Measurements from ENCODE around the gene UGT8.

- TF ChIP-seq TAF1 (IDR thresholded peaks at IDR 0.05; ENCODE audit: low read depth, low read length) (no peak), POLR2A (IDR thresholded peaks at IDR 0.05; ENCODE audit: low read depth, low read length) (no peak), POLR2AphosphoS5 (IDR thresholded peaks at IDR 0.05; ENCODE audit: low read depth, low read length) (no peak)
Observed at GRCh38 chr4:114653675-114654074, 55.1 kb downstream of the UGT8 start.
